Measurements from ENCODE around the gene FAT4. TPM values are rescaled to one million over a fixed set of nuclear protein-coding genes. Genes with fewer than 3 reads are reported as not detected.

Gene FAT4
- polyA plus RNA-seq, 1 of the 3 experiments (the other 2 are of a cell fraction) = 6.6 TPM

DNA sequence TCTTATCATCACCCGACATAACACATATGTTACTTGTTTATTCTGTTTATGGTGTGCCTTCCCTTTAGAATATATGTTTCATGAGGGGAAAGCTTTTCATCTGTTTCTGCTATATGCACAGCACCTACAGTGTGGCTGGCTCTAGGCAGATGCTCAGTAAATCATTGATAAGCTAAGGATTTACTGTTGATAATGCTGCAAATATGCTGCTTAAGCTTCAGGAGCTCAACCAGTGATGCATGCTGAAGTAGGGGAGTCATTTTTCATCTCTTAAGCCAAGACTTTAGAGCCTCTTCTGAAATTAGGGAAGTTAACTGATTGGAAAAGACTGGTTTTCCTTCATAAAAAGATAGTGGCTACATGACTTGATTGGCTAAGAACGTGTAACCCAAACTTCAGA is 16.4 kb downstream of the FAT4 start:
- no peak overlapping the region; the same call in 1 of the 2 replicates for H3K4me2 ChIP-seq
- no peak for DNase-seq

DNA sequence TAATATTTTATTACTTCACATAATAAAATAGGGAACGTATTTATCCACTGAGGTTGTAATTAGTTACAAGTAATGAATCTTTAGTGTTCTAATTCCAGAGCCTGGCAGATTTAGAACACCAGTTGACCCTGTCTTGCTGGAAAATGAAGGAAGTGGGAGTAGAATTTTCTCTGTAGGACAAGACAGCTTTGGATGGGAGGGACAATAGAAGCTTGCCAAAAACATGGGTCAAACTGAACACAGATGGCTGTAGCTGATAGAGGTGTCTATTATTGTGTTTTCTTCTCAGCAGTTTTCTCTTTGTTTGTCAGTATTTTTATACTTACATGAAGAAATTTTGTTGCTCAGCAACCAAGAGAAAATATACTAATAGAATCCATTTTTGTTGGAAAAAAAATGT is 20.2 kb downstream of the FAT4 start:
- Histone ChIP-seq H2AFZ (ENCODE audit: low read depth) (no peak overlapping the region), H3K9me3 (no peaks in the 10 kb centered on the region), H3K4me1 (ENCODE audit: control insufficient read depth in 1 of 2, insufficient read depth in 2 of 2, low read depth in 1 of 2, low read length in 1 of 2) (peaks cover 0 to 19% of the 10 kb centered on the region in 2 experiments; a peak in 2 of 4 replicates), H3F3A (replicated peaks; ENCODE audit: insufficient read depth) (peaks cover 6% of the 10 kb centered on the region), H3K9ac (no peak overlapping the region), H3K27ac (ENCODE audit: low read depth in 2 of 2, low read length in 1 of 2) (no peak overlapping the region; a peak in 1 of 4 replicates), H3K79me2 (ENCODE audit: insufficient read depth) (peaks cover 42% of the 10 kb centered on the region), H3K4me3 (ENCODE audit: low read depth in 2 of 2, low read length in 1 of 2) (no peak overlapping the region), H3K27me3 (ENCODE audit: insufficient read depth) (no peaks in the 10 kb centered on the region), H3K4me2 (no peak overlapping the region), H3K9me2 (no peaks in the 10 kb centered on the region), H3K36me3 (replicated peaks in 1 of 2; ENCODE audit: control insufficient read depth in 1 of 2, insufficient read depth in 2 of 2, low read length in 1 of 2) (no peaks in the 10 kb centered on the region), H4K20me1 (ENCODE audit: insufficient read depth) (no peaks in the 10 kb centered on the region; the same call in 1 of the 2 replicates)
- DNase-seq = no peak
- TF ChIP-seq, protein P1, sequence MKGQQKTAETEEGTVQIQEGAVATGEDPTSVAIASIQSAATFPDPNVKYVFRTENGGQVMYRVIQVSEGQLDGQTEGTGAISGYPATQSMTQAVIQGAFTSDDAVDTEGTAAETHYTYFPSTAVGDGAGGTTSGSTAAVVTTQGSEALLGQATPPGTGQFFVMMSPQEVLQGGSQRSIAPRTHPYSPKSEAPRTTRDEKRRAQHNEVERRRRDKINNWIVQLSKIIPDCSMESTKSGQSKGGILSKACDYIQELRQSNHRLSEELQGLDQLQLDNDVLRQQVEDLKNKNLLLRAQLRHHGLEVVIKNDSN (IDR thresholded peaks at IDR 0.05; ENCODE audit: borderline replicate concordance, low read depth) = no peak
- TF ChIP-seq GABPA (IDR thresholded peaks at IDR 0.05; ENCODE audit: low read depth) = no peak
- TF ChIP-seq GATA2 (CRISPR knock-in tag; IDR thresholded peaks at IDR 0.05) = no peak
- no peak for TF ChIP-seq RXRA (IDR thresholded peaks at IDR 0.05; ENCODE audit: borderline replicate concordance, low read depth)
- no peak for TF ChIP-seq MEF2A (IDR thresholded peaks at IDR 0.05; ENCODE audit: borderline replicate concordance, low read depth)
- TF ChIP-seq NFIC (IDR thresholded peaks at IDR 0.05; ENCODE audit: borderline replicate concordance) = no peak
- no peak for TF ChIP-seq FOXJ3 (CRISPR knock-in tag; IDR thresholded peaks at IDR 0.05)
- TF ChIP-seq ELF1 (IDR thresholded peaks at IDR 0.05) = no peak
- TF ChIP-seq, protein P2, sequence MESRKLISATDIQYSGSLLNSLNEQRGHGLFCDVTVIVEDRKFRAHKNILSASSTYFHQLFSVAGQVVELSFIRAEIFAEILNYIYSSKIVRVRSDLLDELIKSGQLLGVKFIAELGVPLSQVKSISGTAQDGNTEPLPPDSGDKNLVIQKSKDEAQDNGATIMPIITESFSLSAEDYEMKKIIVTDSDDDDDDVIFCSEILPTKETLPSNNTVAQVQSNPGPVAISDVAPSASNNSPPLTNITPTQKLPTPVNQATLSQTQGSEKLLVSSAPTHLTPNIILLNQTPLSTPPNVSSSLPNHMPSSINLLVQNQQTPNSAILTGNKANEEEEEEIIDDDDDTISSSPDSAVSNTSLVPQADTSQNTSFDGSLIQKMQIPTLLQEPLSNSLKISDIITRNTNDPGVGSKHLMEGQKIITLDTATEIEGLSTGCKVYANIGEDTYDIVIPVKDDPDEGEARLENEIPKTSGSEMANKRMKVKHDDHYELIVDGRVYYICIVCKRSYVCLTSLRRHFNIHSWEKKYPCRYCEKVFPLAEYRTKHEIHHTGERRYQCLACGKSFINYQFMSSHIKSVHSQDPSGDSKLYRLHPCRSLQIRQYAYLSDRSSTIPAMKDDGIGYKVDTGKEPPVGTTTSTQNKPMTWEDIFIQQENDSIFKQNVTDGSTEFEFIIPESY (IDR thresholded peaks at IDR 0.05; ENCODE audit: borderline replicate concordance, low read depth) = no peak
- TF ChIP-seq NRF1 (IDR thresholded peaks at IDR 0.05; ENCODE audit: low read depth, low read length) = no peak
- no peak for TF ChIP-seq RAD21 (IDR thresholded peaks at IDR 0.05; ENCODE audit: low read length)
- POLR2A ChIA-PET = no interaction called here
- CTCF ChIA-PET = interaction anchor here (2.2 kb wide), 1 partner anchor 21 kb away, joined by 8 read pairs; the partner anchor contains the start of gene FAT4
- 69% methylated on average over 1 of the region's 1 CpG for WGBS (ENCODE audit: low lambda C conversion rate)

More for the DNA sequence above, 16.4 kb downstream of the FAT4 start:
- H3K79me2 ChIP-seq (ENCODE audit: insufficient read depth) = peaks cover 66% of the 10 kb centered on the region
- peaks cover 0 to 15% of the 10 kb centered on the region in 2 experiments; a peak in 2 of 4 replicates for H3K4me1 ChIP-seq (ENCODE audit: control insufficient read depth in 1 of 2, insufficient read depth in 2 of 2, low read depth in 1 of 2, low read length in 1 of 2)
- H3K36me3 ChIP-seq (replicated peaks in 1 of 2; ENCODE audit: control insufficient read depth in 1 of 2, insufficient read depth in 2 of 2, low read length in 1 of 2) = peaks cover 0 to 6% of the 10 kb centered on the region in 2 experiments
- H4K20me1 ChIP-seq (ENCODE audit: insufficient read depth) = no peaks in the 10 kb centered on the region; the same call in 1 of the 2 replicates
- POLR2A ChIA-PET = no interaction called here
- no peak overlapping the region for H2AFZ ChIP-seq (ENCODE audit: low read depth)
- no peak overlapping the region for H3K4me3 ChIP-seq (ENCODE audit: low read depth in 2 of 2, low read length in 1 of 2)
- 84% methylated on average over 2 of the region's 2 CpGs for WGBS (ENCODE audit: low lambda C conversion rate)
- no peak overlapping the region for H3K27ac ChIP-seq (ENCODE audit: low read depth in 2 of 2, low read length in 1 of 2)
- H3K9me3 ChIP-seq = no peaks in the 10 kb centered on the region
- H3K9me2 ChIP-seq = no peaks in the 10 kb centered on the region
- H3K27me3 ChIP-seq (ENCODE audit: insufficient read depth) = no peaks in the 10 kb centered on the region
- no peak overlapping the region for H3K9ac ChIP-seq
- CTCF ChIA-PET = no interaction called here
- no peaks in the 10 kb centered on the region for H3F3A ChIP-seq (replicated peaks; ENCODE audit: insufficient read depth)
- TF ChIP-seq RFX5 (IDR thresholded peaks at IDR 0.05; ENCODE audit: low read length) (no peak), TCF12 (IDR thresholded peaks at IDR 0.05) (no peak), TEAD4 (IDR thresholded peaks at IDR 0.05; ENCODE audit: borderline replicate concordance, insufficient read depth) (no peak), GATA2 (CRISPR knock-in tag; IDR thresholded peaks at IDR 0.05) (no peak), RCOR1 (IDR thresholded peaks at IDR 0.05; ENCODE audit: low read length) (no peak), CHD2 (IDR thresholded peaks at IDR 0.05; ENCODE audit: low read length, partially characterized antibody) (no peak)

Data from SK-N-SH (cell line).